CD4-positive, alpha-beta T cell (primary cell): Measurements from ENCODE around the gene PNLIPRP1. TPM values are rescaled to one million over a fixed set of nuclear protein-coding genes. Genes with fewer than 3 reads are reported as not detected.

Experiments used
- ATAC-seq: fragments of 200-7000 bp; cut with Tn5 transposase; one replicate; pipeline ENCODE4 v1.10.0; 2022; ENCODE audit warnings: mild to moderate bottlenecking; ENCODE audit not compliant: poor library complexity
- CTCF ChIA-PET: fragments of 350-600 bp; sonication (Branson Sonifier 250); formaldehyde crosslinking; loops from one replicate; lab custom pipeline; 2021; ENCODE audit warnings: antibody characterized with exemption, inconsistent platforms; lab: Charles Lee
- POLR2A ChIA-PET: fragments of 350-600 bp; sonication (Branson Sonifier 250); formaldehyde crosslinking; loops from one replicate; lab custom pipeline; 2021; ENCODE audit warnings: antibody characterized with exemption, inconsistent platforms; lab: Charles Lee
- DNase-seq, 14 experiments: peaks; one replicate each; pipeline ENCODE4 v3.0.0-alpha.2; 2013 to 2020; ENCODE audit warnings: mixed read lengths in 2 of 14
- H3K27ac ChIP-seq, 2 donors: one replicate each; pipeline versions ENCODE4 v1.5.1 to v1.7.0; 2013; ENCODE audit warnings: low read length in 2 of 2, low read depth in 1 of 2, mild to moderate bottlenecking in 1 of 2
- H3K27me3 ChIP-seq, 2 experiments: 1 replicate in 1 of 2; 2 replicates in 1 of 2; pipeline versions ENCODE4 v1.6.1 to v1.7.0; 2013; ENCODE audit warnings: low read length in 2 of 2, control low read depth in 1 of 2, mild to moderate bottlenecking in 1 of 2, moderate library complexity in 1 of 2; ENCODE audit not compliant: insufficient read depth in 2 of 2, control insufficient read depth in 1 of 2
- H3K36me3 ChIP-seq: one replicate; pipeline ENCODE4 v1.6.1; 2013; ENCODE audit warnings: low read length, control low read depth; ENCODE audit not compliant: insufficient read depth
- H3K4me1 ChIP-seq: one replicate; pipeline ENCODE4 v1.6.1; 2013; ENCODE audit warnings: low read length, control low read depth; ENCODE audit not compliant: insufficient read depth
- H3K4me3 ChIP-seq: one replicate; pipeline ENCODE4 v1.5.1; 2013; ENCODE audit warnings: mild to moderate bottlenecking, low read length, moderate library complexity
- H3K9me3 ChIP-seq, 2 experiments: 1 replicate in 1 of 2; 2 replicates in 1 of 2; pipeline versions ENCODE4 v1.6.1 to v1.7.0; 2013; ENCODE audit warnings: low read length in 2 of 2, mild to moderate bottlenecking in 2 of 2, control low read depth in 1 of 2, moderate library complexity in 1 of 2; ENCODE audit not compliant: control insufficient read depth in 1 of 2, insufficient read depth in 1 of 2
- H3K27ac Mint-ChIP-seq: one replicate; pipeline ENCODE4 v1.8.0; 2020; ENCODE audit warnings: mixed read lengths
- H3K27me3 Mint-ChIP-seq: one replicate; pipeline ENCODE4 v1.8.0; 2021; ENCODE audit warnings: mixed read lengths
- H3K36me3 Mint-ChIP-seq: one replicate; pipeline ENCODE4 v1.8.0; 2021; ENCODE audit warnings: low read depth, mixed read lengths
- H3K4me1 Mint-ChIP-seq: one replicate; pipeline ENCODE4 v1.8.0; 2021; ENCODE audit warnings: low read depth, mixed read lengths
- H3K4me3 Mint-ChIP-seq: one replicate; pipeline ENCODE4 v1.8.0; 2020; ENCODE audit warnings: mild to moderate bottlenecking, mixed read lengths
- H3K9me3 Mint-ChIP-seq: one replicate; pipeline ENCODE4 v1.8.0; 2020; ENCODE audit warnings: mixed read lengths
- CTCF ChIP-seq: fragments of 200-600 bp; IDR thresholded peaks from one replicate; pipeline ENCODE4 v1.8.0; 2022; ENCODE audit warnings: antibody characterized with exemption, mild to moderate bottlenecking
- intact Hi-C, 2 experiments: fragments of 100-400 bp; cut with DNase I in 1 of 2; cut with micrococcal nuclease in 1 of 2; formaldehyde crosslinking; loops; one replicate each; pipeline versions ENCODE4 v1.15.1 to v1.9.0; 2023 to 2025; cut with DNase I, micrococcal nuclease
- total RNA-seq, 174 experiments: library from RNA in 2 of 174; stranded (reverse) in 2 of 174; gene quantifications; one replicate each; pipeline ENCODE4 v1.2.3 and lab custom pipeline; 2021 to 2026

PNLIPRP1 gene
- total RNA-seq, 2 experiments from 2014 or later: not detected

GRCh38 chr10:116565534-116565933 is 25.2 kb upstream of the PNLIPRP1 start:
- POLR2A ChIA-PET: no interaction called here
- no peak overlapping the region for H3K4me3 Mint-ChIP-seq

GRCh38 chr10:116566932-116567331 is 23.8 kb upstream of the PNLIPRP1 start:
- H3K4me1 Mint-ChIP-seq: no peaks in the 10 kb centered on the region
- H3K4me3 Mint-ChIP-seq: no peak overlapping the region
- no peak for ATAC-seq
- peaks cover 17% of the 10 kb centered on the region for H3K27me3 Mint-ChIP-seq
- DNase-seq: no peak
- no peak overlapping the region for H3K27ac Mint-ChIP-seq
- Histone ChIP-seq H3K4me3 (no peak overlapping the region), H3K36me3 (no peaks in the 10 kb centered on the region), H3K4me1 (no peaks in the 10 kb centered on the region), H3K9me3 (no peaks in the 10 kb centered on the region), H3K27ac (no peak overlapping the region), H3K27me3 (no peaks in the 10 kb centered on the region)
- intact Hi-C loops: no loop called here
- no peak for TF ChIP-seq CTCF
- ChIA-PET POLR2A (no interaction called here), CTCF (no interaction called here)
- H3K36me3 Mint-ChIP-seq: no peaks in the 10 kb centered on the region
- H3K9me3 Mint-ChIP-seq: no peaks in the 10 kb centered on the region

More at GRCh38 chr10:116565534-116565933, 25.2 kb upstream of the PNLIPRP1 start:
- CTCF ChIA-PET: no interaction called here
- no peak overlapping the region for H3K4me3 ChIP-seq
- no peaks in the 10 kb centered on the region for H3K36me3 ChIP-seq
- Mint-ChIP-seq H3K36me3 (no peaks in the 10 kb centered on the region), H3K9me3 (no peaks in the 10 kb centered on the region), H3K27ac (no peak overlapping the region), H3K4me1 (no peaks in the 10 kb centered on the region), H3K27me3 (peaks cover 18% of the 10 kb centered on the region)
- no peak for TF ChIP-seq CTCF
- intact Hi-C loops: no loop called here
- no peaks in the 10 kb centered on the region for H3K4me1 ChIP-seq
- ATAC-seq: no peak
- DNase-seq: no peak
- H3K27me3 ChIP-seq: no peaks in the 10 kb centered on the region
- H3K9me3 ChIP-seq: no peaks in the 10 kb centered on the region
- H3K27ac ChIP-seq: no peak overlapping the region

- Mint-ChIP-seq H3K27me3 (peaks cover 13% of the 10 kb centered on the region), H3K4me1 (no peaks in the 10 kb centered on the region), H3K4me3 (no peak overlapping the region), H3K27ac (no peak overlapping the region), H3K36me3 (no peaks in the 10 kb centered on the region), H3K9me3 (no peaks in the 10 kb centered on the region)
- Histone ChIP-seq H3K27me3 (no peaks in the 10 kb centered on the region), H3K4me3 (no peak overlapping the region), H3K9me3 (no peaks in the 10 kb centered on the region), H3K27ac (no peak overlapping the region), H3K36me3 (no peaks in the 10 kb centered on the region), H3K4me1 (no peaks in the 10 kb centered on the region)
- ChIA-PET POLR2A (no interaction called here), CTCF (no interaction called here)
- DNase-seq (no peak), ATAC-seq (no peak)
- no peak for TF ChIP-seq CTCF
- intact Hi-C loops: no loop called here
These were observed 23.4 kb upstream of the PNLIPRP1 start for GRCh38 chr10:116567335-116567734.
